IMR-90 (cell line): Measurements from ENCODE around the gene CTNNA2. TPM values are rescaled to one million over a fixed set of nuclear protein-coding genes. Genes with fewer than 3 reads are reported as not detected.

Experiments
- ATAC-seq: fragments of 200-7000 bp; cut with Tn5 transposase; 2 replicates; pipeline ENCODE4 v1.9.1; 2020; ENCODE audit warnings: low read depth, mild to moderate bottlenecking, moderate library complexity
- BruUV-seq: library from RNA; stranded (reverse); fragments of 400-500 nt; replicated peaks from 2 replicates; lab custom pipeline; 2021; lab: Mats Ljungman, UMichigan
- CTCF ChIA-PET: fragments of 300-600 bp; formaldehyde crosslinking; extraction: SDS; loops from one replicate; lab custom pipeline; 2021; ENCODE audit warnings: antibody characterized with exemption; lab: Yijun Ruan, JAX
- POLR2A ChIA-PET: fragments of 300-600 bp; sonication (Branson Sonifier 250); formaldehyde crosslinking; loops from one replicate; lab custom pipeline; 2022; ENCODE audit warnings: antibody characterized with exemption; ENCODE audit not compliant: unreplicated experiment; lab: Charles Lee
- DNase-seq: peaks from one replicate; pipeline ENCODE4 v3.0.0; 2013
- H2AFZ ChIP-seq: replicated peaks from 2 replicates; pipeline ENCODE3; 2013; ENCODE audit warnings: low read length, mild to moderate bottlenecking; ENCODE audit not compliant: poor library complexity
- H2AK5ac ChIP-seq: 2 replicates; pipeline ENCODE4 v1.6.1; 2013; ENCODE audit warnings: low read depth, low read length, inconsistent platforms
- H2AK9ac ChIP-seq: replicated peaks from 2 replicates; pipeline ENCODE3; 2013; ENCODE audit warnings: mild to moderate bottlenecking, low read depth, low read length, moderate library complexity; ENCODE audit not compliant: poor library complexity
- H2BK120ac ChIP-seq: 2 replicates; pipeline ENCODE4 v1.6.1; 2013; ENCODE audit warnings: low read depth, low read length, inconsistent platforms
- H2BK15ac ChIP-seq: 3 replicates; pipeline ENCODE4 v1.6.1; 2013; ENCODE audit warnings: low read depth, low read length, inconsistent platforms
- H2BK20ac ChIP-seq: 2 replicates; pipeline ENCODE4 v1.6.1; 2013; ENCODE audit warnings: low read depth, mild to moderate bottlenecking, inconsistent platforms, low read length, moderate library complexity
- H2BK5ac ChIP-seq: 2 replicates; pipeline ENCODE4 v1.6.1; 2013; ENCODE audit warnings: mild to moderate bottlenecking, low read depth, low read length, inconsistent platforms; ENCODE audit not compliant: poor library complexity, severe bottlenecking
- H3K14ac ChIP-seq: replicated peaks from 2 replicates; pipeline ENCODE4 v1.6.1; 2013; ENCODE audit warnings: low read depth, low read length, inconsistent platforms
- H3K18ac ChIP-seq: 2 replicates; pipeline ENCODE4 v1.6.1; 2013; ENCODE audit warnings: low read depth, low read length, control low read depth
- H3K23ac ChIP-seq: 2 replicates; pipeline ENCODE4 v1.6.1; 2013; ENCODE audit warnings: low read depth, low read length, inconsistent platforms
- H3K27ac ChIP-seq: 2 replicates; pipeline ENCODE4 v1.5.1; 2013; ENCODE audit warnings: mild to moderate bottlenecking, control low read depth, low read length; ENCODE audit not compliant: insufficient read depth
- H3K27me3 ChIP-seq: 2 replicates; pipeline ENCODE4 v1.6.1; 2013; ENCODE audit warnings: low read length; ENCODE audit not compliant: control insufficient read depth, insufficient read depth
- H3K36me3 ChIP-seq: 2 replicates; pipeline ENCODE4 v1.6.1; 2013; ENCODE audit warnings: low read length, mixed read lengths; ENCODE audit not compliant: control insufficient read depth, insufficient read depth
- H3K4ac ChIP-seq: 2 replicates; pipeline ENCODE4 v1.6.1; 2013; ENCODE audit warnings: low read depth, low read length, inconsistent platforms
- H3K4me1 ChIP-seq: 2 replicates; pipeline ENCODE4 v1.6.1; 2013; ENCODE audit warnings: low read length, mixed read lengths; ENCODE audit not compliant: control insufficient read depth, insufficient read depth
- H3K4me2 ChIP-seq: 2 replicates; pipeline ENCODE4 v1.6.1; 2013; ENCODE audit warnings: low read depth, mild to moderate bottlenecking, control low read depth, low read length, moderate library complexity
- H3K4me3 ChIP-seq: 2 replicates; pipeline ENCODE4 v1.5.1; 2013; ENCODE audit warnings: low read depth, mild to moderate bottlenecking, control low read depth, low read length, moderate library complexity; ENCODE audit not compliant: insufficient read depth
- H3K56ac ChIP-seq: 2 replicates; pipeline ENCODE4 v1.6.1; 2013; ENCODE audit warnings: low read length, inconsistent platforms; ENCODE audit not compliant: insufficient read depth; ENCODE audit errors: extremely low read depth
- H3K79me1 ChIP-seq, 2 experiments: 2 replicates each; pipeline ENCODE4 v1.6.1; 2013; ENCODE audit warnings: low read length in 2 of 2, inconsistent platforms in 1 of 2, low read depth in 1 of 2
- H3K9ac ChIP-seq: 2 replicates; pipeline ENCODE4 v1.6.1; 2013; ENCODE audit warnings: low read depth, low read length, control low read depth
- H3K9me1 ChIP-seq: 2 replicates; pipeline ENCODE4 v1.6.1; 2013; ENCODE audit warnings: low read length, inconsistent platforms; ENCODE audit not compliant: insufficient read depth
- H3K9me3 ChIP-seq: 2 replicates; pipeline ENCODE4 v1.6.1; 2013; ENCODE audit warnings: low read length; ENCODE audit not compliant: control insufficient read depth, insufficient read depth
- H4K20me1 ChIP-seq: 2 replicates; pipeline ENCODE4 v1.6.1; 2013; ENCODE audit warnings: low read length, inconsistent platforms; ENCODE audit not compliant: insufficient read depth
- H4K5ac ChIP-seq: 2 replicates; pipeline ENCODE4 v1.6.1; 2013; ENCODE audit warnings: mild to moderate bottlenecking, low read depth, low read length, control low read depth
- H4K8ac ChIP-seq, 2 experiments: 2 replicates each; pipeline ENCODE4 v1.6.1; 2013; ENCODE audit warnings: low read depth in 2 of 2, low read length in 2 of 2, control low read depth in 1 of 2, inconsistent platforms in 1 of 2
- H4K91ac ChIP-seq: 2 replicates; pipeline ENCODE4 v1.6.1; 2013; ENCODE audit warnings: low read depth, low read length, inconsistent platforms; ENCODE audit not compliant: insufficient read depth
- BHLHE40 ChIP-seq: fragments of 150-350 bp; IDR thresholded peaks from 2 replicates; pipeline ENCODE4 v1.6.1; 2016; ENCODE audit warnings: mild to moderate bottlenecking, low read depth, low read length
- POLR2A ChIP-seq: IDR thresholded peaks from 2 replicates; pipeline ENCODE4 v1.6.1; 2012; ENCODE audit warnings: mild to moderate bottlenecking, low read depth, low read length
- WGBS, 2 experiments: methylation state at CpG; one replicate each; pipeline versions ENCODE4 v1.1.5 to v1.1.7; 2013; ENCODE audit warnings: missing lambda C conversion rate in 2 of 2; ENCODE audit not compliant: insufficient read length in 1 of 2; ENCODE audit errors: extremely low coverage in 2 of 2; 5-methylcytosine and 5-hydroxymethylcytosine counted together
- dilution Hi-C: fragments of 300-500 bp; cut with HindIII; formaldehyde crosslinking; loops from one replicate; pipeline ENCODE4 v1.14.3; 2018; ENCODE audit warnings: low sequenced_read_pairs; ENCODE audit not compliant: unreplicated experiment
- in situ Hi-C: fragments of 300-500 bp; cut with MboI; formaldehyde crosslinking; loops from 3 replicates; pipeline ENCODE4 v1.14.3; 2019; ENCODE audit warnings: low sequenced_read_pairs, inconsistent platforms, mixed read lengths
- intact Hi-C: fragments of 100-400 bp; cut with micrococcal nuclease; formaldehyde crosslinking; loops from 2 replicates; pipeline ENCODE4 v1.10.0; 2022
- polyA plus RNA-seq, 3 experiments: library from polyadenylated mRNA; depleted of rRNA; stranded (reverse); fragments of >200 nt; gene quantifications; 2 replicates each; pipeline ENCODE4 v1.2.3, GENCODE V29; 2012; ENCODE audit warnings: low replicate concordance in 1 of 3
- total RNA-seq: library from RNA; depleted of rRNA; stranded (reverse); fragments of >200 nt; gene quantifications from 2 replicates; pipeline ENCODE4 v1.2.3, GENCODE V29; 2012
- TF ChIP-seq, protein P1 (sequence below): fragments of 150-350 bp; IDR thresholded peaks from 2 replicates; pipeline ENCODE4 v1.6.1; 2017; ENCODE audit warnings: mild to moderate bottlenecking, antibody characterized with exemption, low read length, low read depth

Gene CTNNA2
- total and polyA plus RNA-seq, 2 of the 4 experiments (the other 2 are of a cell fraction) = not detected

DNA sequence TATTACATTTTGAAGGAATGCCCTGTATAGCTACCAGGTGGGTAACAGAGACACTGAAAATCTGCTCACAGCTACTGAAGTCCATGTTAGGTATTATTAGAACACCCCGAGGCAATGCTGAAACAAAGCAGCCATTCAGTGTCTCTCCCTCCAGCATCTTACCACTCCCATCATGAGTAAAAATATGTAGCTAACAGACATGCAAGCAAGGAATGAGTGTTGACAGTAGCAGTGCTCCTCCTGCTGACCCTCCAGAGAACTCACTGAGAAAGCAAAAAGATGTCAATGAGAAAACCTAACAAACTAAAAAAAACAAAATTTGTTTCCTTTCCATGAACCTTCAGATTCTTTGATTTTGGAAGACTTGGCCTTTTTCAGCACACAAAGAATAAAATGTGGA is 397.8 kb downstream of the CTNNA2 start:
- DNase-seq (no peak), ATAC-seq (no peak)
- H4K91ac ChIP-seq = no peak overlapping the region
- no CpG with 5 or more reads among the region's 1 CpG for whole genome bisulfite sequencing, 2 experiments
- no peaks in the 10 kb centered on the region for H3K27me3 ChIP-seq
- H3K9ac ChIP-seq = no peak overlapping the region
- intact Hi-C loops = no loop called here
- H4K8ac ChIP-seq = no peak overlapping the region
- CTCF ChIA-PET = no interaction called here
- H3K23ac ChIP-seq = no peak overlapping the region
- TF ChIP-seq, protein P1, sequence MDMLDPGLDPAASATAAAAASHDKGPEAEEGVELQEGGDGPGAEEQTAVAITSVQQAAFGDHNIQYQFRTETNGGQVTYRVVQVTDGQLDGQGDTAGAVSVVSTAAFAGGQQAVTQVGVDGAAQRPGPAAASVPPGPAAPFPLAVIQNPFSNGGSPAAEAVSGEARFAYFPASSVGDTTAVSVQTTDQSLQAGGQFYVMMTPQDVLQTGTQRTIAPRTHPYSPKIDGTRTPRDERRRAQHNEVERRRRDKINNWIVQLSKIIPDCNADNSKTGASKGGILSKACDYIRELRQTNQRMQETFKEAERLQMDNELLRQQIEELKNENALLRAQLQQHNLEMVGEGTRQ = no peak
- TF ChIP-seq BHLHE40 (no peak), POLR2A (no peak)
- no peak overlapping the region for H3K18ac ChIP-seq
- H2AK9ac ChIP-seq = no peak overlapping the region
- H2BK20ac ChIP-seq = no peak overlapping the region
- no peaks in the 10 kb centered on the region for H4K20me1 ChIP-seq
- no peak overlapping the region for H2AFZ ChIP-seq
- H3K9me3 ChIP-seq = no peaks in the 10 kb centered on the region
- H2AK5ac ChIP-seq = no peak overlapping the region
- no peak overlapping the region for H4K5ac ChIP-seq
- BruUV-seq = no TSS peak
- no peaks in the 10 kb centered on the region for H3K36me3 ChIP-seq
- no peaks in the 10 kb centered on the region for H3K4me1 ChIP-seq
- H3K4me3 ChIP-seq = no peak overlapping the region
- no peak overlapping the region for H3K14ac ChIP-seq
- no peak overlapping the region for H2BK15ac ChIP-seq
- H3K9me1 ChIP-seq = no peaks in the 10 kb centered on the region
- no peak overlapping the region for H2BK5ac ChIP-seq
- in situ Hi-C loops = no loop called here
- H3K56ac ChIP-seq = no peak overlapping the region
- H2BK120ac ChIP-seq = no peak overlapping the region
- H3K4ac ChIP-seq = no peak overlapping the region
- POLR2A ChIA-PET = no interaction called here
- H3K4me2 ChIP-seq = no peak overlapping the region
- H3K27ac ChIP-seq = no peak overlapping the region
- no peaks in the 10 kb centered on the region for H3K79me1 ChIP-seq
- dilution Hi-C loops = no loop called here
